H1 (cell line): ENCODE results near the gene IFT80. TPM values are rescaled to one million over a fixed set of nuclear protein-coding genes. Genes with fewer than 3 reads are reported as not detected.

Experiments
- CTCF ChIA-PET: fragments of 300-600 bp; sonication (Branson Sonifier 250); formaldehyde crosslinking; loops from one replicate; lab custom pipeline; 2021; ENCODE audit not compliant: partially characterized antibody; lab: Charles Lee
- POLR2A ChIA-PET: fragments of 300-600 bp; sonication (Branson Sonifier 250); formaldehyde crosslinking; loops from one replicate; lab custom pipeline; 2021; ENCODE audit warnings: inconsistent platforms; ENCODE audit not compliant: partially characterized antibody; lab: Charles Lee
- DNase-seq, 2 experiments: peaks; one replicate each; pipeline versions ENCODE4 v3.0.0 to v3.0.0-alpha.2; 2010 to 2022; ENCODE audit warnings: low spot score in 2 of 2, low read depth in 1 of 2, mixed read lengths in 1 of 2
- FAIRE-seq: peaks from 2 replicates; lab custom pipeline; 2011; peaks lifted over from hg19 to GRCh38; lab: Jason Lieb, UNC
- H2AFZ ChIP-seq: 2 replicates; pipeline ENCODE4 v1.8.1; 2012; ENCODE audit warnings: low read length, inconsistent platforms
- H2AK5ac ChIP-seq: 2 replicates; pipeline ENCODE4 v1.6.1; 2013; ENCODE audit warnings: low read depth, low read length
- H2BK120ac ChIP-seq: replicated peaks from 2 replicates; pipeline ENCODE3; 2013; ENCODE audit warnings: low read depth, low read length, inconsistent platforms
- H2BK12ac ChIP-seq: 2 replicates; pipeline ENCODE4 v1.6.1; 2013; ENCODE audit warnings: low read depth, low read length
- H2BK15ac ChIP-seq: 2 replicates; pipeline ENCODE4 v1.6.1; 2013; ENCODE audit warnings: low read length
- H2BK20ac ChIP-seq: 2 replicates; pipeline ENCODE4 v1.6.1; 2013; ENCODE audit warnings: low read length
- H2BK5ac ChIP-seq: 2 replicates; pipeline ENCODE4 v1.6.1; 2013; ENCODE audit warnings: low read depth, low read length
- H3K14ac ChIP-seq: 2 replicates; pipeline ENCODE4 v1.6.1; 2013; ENCODE audit warnings: inconsistent platforms; ENCODE audit not compliant: insufficient read length
- H3K18ac ChIP-seq: 2 replicates; pipeline ENCODE4 v1.6.1; 2013; ENCODE audit warnings: low read length; ENCODE audit errors: extremely low read depth
- H3K23ac ChIP-seq: 2 replicates; pipeline ENCODE4 v1.6.1; 2013; ENCODE audit warnings: inconsistent platforms; ENCODE audit not compliant: insufficient read length
- H3K23me2 ChIP-seq: 2 replicates; pipeline ENCODE4 v1.6.1; 2013; ENCODE audit warnings: low read depth, low read length
- H3K27ac ChIP-seq: 2 replicates; pipeline ENCODE4 v1.6.1; 2011; ENCODE audit warnings: low read depth, low read length, inconsistent platforms
- H3K27me3 ChIP-seq, 4 experiments: replicated peaks in 1 of 4; 1 replicate in 1 of 4; 2 replicates in 3 of 4; pipeline versions ENCODE4 v1.6.1 to v1.8.1; 2011 to 2013; ENCODE audit warnings: low read length in 3 of 4, mild to moderate bottlenecking in 3 of 4, inconsistent platforms in 2 of 4, mixed read lengths in 2 of 4, moderate library complexity in 1 of 4; ENCODE audit not compliant: control insufficient read depth in 3 of 4, insufficient read depth in 3 of 4; ENCODE audit errors: extremely low read depth in 1 of 4
- H3K36me3 ChIP-seq, 4 experiments: 2 replicates each; pipeline versions ENCODE4 v1.6.1 to v1.8.1; 2011 to 2013; ENCODE audit warnings: mild to moderate bottlenecking in 4 of 4, low read length in 3 of 4, moderate library complexity in 2 of 4, control low read depth in 1 of 4, inconsistent platforms in 1 of 4; ENCODE audit not compliant: insufficient read depth in 4 of 4, control insufficient read depth in 2 of 4
- H3K4ac ChIP-seq: replicated peaks from 2 replicates; pipeline ENCODE3; 2013; ENCODE audit warnings: low read length, low read depth, mixed read lengths, inconsistent platforms; ENCODE audit not compliant: insufficient read length
- H3K4me1 ChIP-seq, 4 experiments: replicated peaks in 1 of 4; 1 replicate in 1 of 4; 2 replicates in 3 of 4; pipeline versions ENCODE4 v1.6.1 to v1.8.1; 2011 to 2013; ENCODE audit warnings: low read length in 3 of 4, inconsistent platforms in 2 of 4, mixed read lengths in 1 of 4; ENCODE audit not compliant: insufficient read depth in 4 of 4, control insufficient read depth in 3 of 4
- H3K4me2 ChIP-seq, 2 experiments: 2 replicates each; pipeline versions ENCODE4 v1.6.1 to v1.8.1; 2011 to 2013; ENCODE audit warnings: low read depth in 2 of 2, low read length in 2 of 2, control low read depth in 1 of 2, inconsistent platforms in 1 of 2, mild to moderate bottlenecking in 1 of 2; ENCODE audit not compliant: insufficient read depth in 1 of 2
- H3K4me3 ChIP-seq, 4 experiments: fragments of 200-600, 300-600 bp in 1 of 4; sonication (generic), shearing (Covaris generic), sonication (Bioruptor Twin) in 1 of 4; 2 replicates each; pipeline versions ENCODE4 v1.5.1 to v1.8.1; 2011 to 2016; ENCODE audit warnings: low read length in 4 of 4, low read depth in 3 of 4, control low read depth in 2 of 4, inconsistent platforms in 2 of 4, mild to moderate bottlenecking in 2 of 4, mixed read lengths in 1 of 4, moderate library complexity in 1 of 4; ENCODE audit not compliant: insufficient read depth in 2 of 4; ENCODE audit errors: extremely low read depth in 1 of 4
- H3K56ac ChIP-seq: replicated peaks from 2 replicates; pipeline ENCODE3; 2013; ENCODE audit warnings: low read depth, mild to moderate bottlenecking, mixed read lengths, low read length, inconsistent platforms; ENCODE audit not compliant: insufficient read length
- H3K79me1 ChIP-seq: 2 replicates; pipeline ENCODE4 v1.6.1; 2013; ENCODE audit warnings: low read depth, low read length, control low read depth
- H3K79me2 ChIP-seq, 2 experiments: 2 replicates each; pipeline versions ENCODE4 v1.6.1 to v1.8.1; 2012 to 2013; ENCODE audit warnings: low read length in 2 of 2, mild to moderate bottlenecking in 2 of 2, inconsistent platforms in 1 of 2; ENCODE audit not compliant: insufficient read depth in 2 of 2, control insufficient read depth in 1 of 2
- H3K9ac ChIP-seq, 4 experiments: replicated peaks in 1 of 4; 1 replicate in 1 of 4; 2 replicates in 3 of 4; pipeline versions ENCODE4 v1.6.1 to v1.8.1; 2011 to 2013; ENCODE audit warnings: low read depth in 3 of 4, low read length in 3 of 4, control low read depth in 2 of 4, mild to moderate bottlenecking in 2 of 4, moderate library complexity in 2 of 4, inconsistent platforms in 1 of 4; ENCODE audit errors: extremely low read depth in 1 of 4
- H3K9me3 ChIP-seq, 2 experiments: 2 replicates each; pipeline versions ENCODE4 v1.6.1 to v1.8.1; 2012 to 2013; ENCODE audit warnings: mild to moderate bottlenecking in 2 of 2, moderate library complexity in 2 of 2, control low read depth in 1 of 2, inconsistent platforms in 1 of 2, low read depth in 1 of 2, low read length in 1 of 2, mixed read lengths in 1 of 2; ENCODE audit not compliant: insufficient read depth in 2 of 2
- H4K20me1 ChIP-seq, 2 experiments: replicated peaks in 1 of 2; 2 replicates each; pipeline versions ENCODE3 to v1.8.1; 2011 to 2013; ENCODE audit warnings: inconsistent platforms in 2 of 2, low read length in 2 of 2, mild to moderate bottlenecking in 1 of 2; ENCODE audit not compliant: insufficient read depth in 2 of 2, control insufficient read depth in 1 of 2
- H4K5ac ChIP-seq: 2 replicates; pipeline ENCODE4 v1.6.1; 2013; ENCODE audit warnings: low read length, low read depth, mixed read lengths, inconsistent platforms; ENCODE audit not compliant: insufficient read length
- H4K8ac ChIP-seq: 2 replicates; pipeline ENCODE4 v1.8.0; 2013; ENCODE audit warnings: mild to moderate bottlenecking, moderate library complexity, low read length, inconsistent platforms; ENCODE audit not compliant: insufficient read depth; ENCODE audit errors: extremely low read depth
- H4K91ac ChIP-seq: replicated peaks from 2 replicates; pipeline ENCODE3; 2013; ENCODE audit warnings: low read length, mixed read lengths, inconsistent platforms; ENCODE audit not compliant: insufficient read length
- ATF2 ChIP-seq: IDR thresholded peaks from 2 replicates; pipeline ENCODE4 v1.6.1; 2012; ENCODE audit warnings: low read length, inconsistent platforms
- CEBPB ChIP-seq: IDR thresholded peaks from 2 replicates; pipeline ENCODE4 v1.6.1; 2012; ENCODE audit warnings: low read depth, low read length
- CHD1 ChIP-seq: IDR thresholded peaks from 2 replicates; pipeline ENCODE4 v1.6.1; 2012; ENCODE audit warnings: low read depth, low read length, improper control_type of control experiment
- CREB1 ChIP-seq: IDR thresholded peaks from 2 replicates; pipeline ENCODE4 v1.6.1; 2012; ENCODE audit warnings: inconsistent platforms
- CTBP2 ChIP-seq: IDR thresholded peaks from 2 replicates; pipeline ENCODE4 v1.7.0; 2011; ENCODE audit warnings: borderline replicate concordance, mild to moderate bottlenecking, moderate library complexity, mixed read lengths, low read length; ENCODE audit not compliant: insufficient read depth, insufficient read length
- JUND ChIP-seq: IDR thresholded peaks from 2 replicates; pipeline ENCODE4 v1.6.1; 2011; ENCODE audit warnings: mild to moderate bottlenecking, improper control_type of control experiment, low read length
- KDM1A ChIP-seq: fragments of 200-600, 300-600 bp; sonication (generic); IDR thresholded peaks from 2 replicates; pipeline ENCODE4 v1.7.1; 2016; ENCODE audit warnings: mild to moderate bottlenecking, low read length, borderline replicate concordance
- SIRT6 ChIP-seq: IDR thresholded peaks from one replicate; pipeline ENCODE4 v1.7.1; 2012; ENCODE audit warnings: low read length, inconsistent platforms
- SUZ12 ChIP-seq: fragments of 200-600 bp; sonication (generic); IDR thresholded peaks from 2 replicates; pipeline ENCODE4 v1.6.1; 2012; ENCODE audit warnings: mild to moderate bottlenecking, inconsistent platforms, low read length, moderate library complexity, mixed read lengths
- TEAD4 ChIP-seq: IDR thresholded peaks from 2 replicates; pipeline ENCODE4 v1.6.1; 2012; ENCODE audit warnings: low read depth, low read length, inconsistent platforms, mixed read lengths
- WGBS, 2 experiments: shearing (Covaris generic) in 1 of 2; methylation state at CpG; one replicate each; pipeline versions ENCODE4 v1.1.6 to v1.1.7; 2013 to 2015; ENCODE audit warnings: low lambda C conversion rate in 2 of 2, mixed read lengths in 2 of 2, inconsistent platforms in 1 of 2, low coverage in 1 of 2, missing lambda C conversion rate in 1 of 2; ENCODE audit not compliant: insufficient replicate concordance in 2 of 2, insufficient coverage in 1 of 2, insufficient read length in 1 of 2; ENCODE audit errors: extremely low coverage in 1 of 2, missing lambda C conversion rate in 1 of 2; 5-methylcytosine and 5-hydroxymethylcytosine counted together
- polyA plus RNA-seq, 7 experiments: library from polyadenylated mRNA; depleted of rRNA in 3 of 7; stranded (reverse) in 5 of 7; unstranded in 2 of 7; fragments of >200 nt in 5 of 7; fragments of 200-250 nt in 2 of 7; gene quantifications; 1 replicate in 5 of 7; 2 replicates in 1 of 7; 4 replicates in 1 of 7; pipeline versions ENCODE4 v1.2.1 to v1.2.3, GENCODE V29; 2011 to 2013; ENCODE audit warnings: missing spikeins in 2 of 7, mixed read lengths in 2 of 7
- total RNA-seq: library from RNA; stranded (reverse); fragmentation: NEBNext Ultra II Directional; extraction: Animal tissue kit (Norgen Biotek cat#: 25700); gene quantifications from 2 replicates; pipeline ENCODE4 v1.2.1, GENCODE V29; 2021

Gene IFT80
- total and polyA plus RNA-seq, 2 of the 8 experiments (the other 6 are each of a cell fraction or from before 2014, with no cell fraction given) = 7.2 to 25.9 TPM

- POLR2A ChIA-PET = interaction anchor here (1.1 to 3.4 kb wide), 5 partner anchors 10 to 225 kb away, joined by 3 to 13 read pairs (median 5); partner anchors contain the start of genes SMC4 and TRIM59
- H3K27me3 ChIP-seq = peaks cover 18 to 44% (median 34%) of the 10 kb centered on the region in 4 experiments
- no peaks in the 10 kb centered on the region for H3K79me1 ChIP-seq
These were observed 174.2 kb downstream of the IFT80 start for GRCh38 chr3:160224811-160225175.

More at GRCh38 chr3:160224811-160225175, 174.2 kb downstream of the IFT80 start:
- H2BK12ac ChIP-seq = no peak overlapping the region
- H3K23ac ChIP-seq = no peak overlapping the region
- no peak overlapping the region for H2BK120ac ChIP-seq
- H3K9ac ChIP-seq = no peak overlapping the region
- CTCF ChIA-PET = interaction anchor here (0.6 to 2.7 kb wide), 11 partner anchors 10 to 237 kb away, joined by 3 to 6 read pairs (median 3); no protein-coding TSS in a partner anchor
- H3K27ac ChIP-seq = no peak overlapping the region
- H2AK5ac ChIP-seq = no peak overlapping the region
- no peak overlapping the region for H3K14ac ChIP-seq
- H2BK5ac ChIP-seq = no peak overlapping the region
- H3K4me2 ChIP-seq = peak overlapping the region; percentile 92 to 97
- H2BK15ac ChIP-seq = no peak overlapping the region
- peaks cover 18% of the 10 kb centered on the region for H3K23me2 ChIP-seq
- no peak overlapping the region for H2BK20ac ChIP-seq
- H3K9me3 ChIP-seq = no peaks in the 10 kb centered on the region
- TF ChIP-seq ATF2 (no peak), CREB1 (no peak), SIRT6 (no peak), CEBPB (no peak), TEAD4 (no peak), JUND (no peak), CTBP2 (no peak), SUZ12 (no peak), CHD1 (no peak), KDM1A (no peak)
- H3K4me1 ChIP-seq = peaks cover 3 to 14% (median 6%) of the 10 kb centered on the region in 4 experiments
- H4K20me1 ChIP-seq = no peaks in the 10 kb centered on the region
- no peak overlapping the region for H3K56ac ChIP-seq
- H4K8ac ChIP-seq = no peak overlapping the region
- FAIRE-seq = no peak
- peak overlapping the region; percentile 46 to 66 (median 55) for H3K4me3 ChIP-seq
- DNase-seq = peak in 1 of 2 experiments; percentile 55
- no peak overlapping the region for H4K91ac ChIP-seq
- H3K4ac ChIP-seq = no peak overlapping the region
- H3K18ac ChIP-seq = no peak overlapping the region
- WGBS, 2 experiments = 4% methylated on average over 15 of the region's 16 CpGs; no CpG with 5 or more reads in 1 of the 2 experiments
- no peaks in the 10 kb centered on the region for H3K79me2 ChIP-seq
- no peak overlapping the region for H4K5ac ChIP-seq
- 0 out of 2 replicates have a peak overlapping the region, but pooled peaks have one; percentile 4 for H2AFZ ChIP-seq
- H3K36me3 ChIP-seq = peaks cover 0 to 2% (median 0%) of the 10 kb centered on the region in 4 experiments; a peak in 1 of 8 replicates
